ENCODE data around the gene ANAPC4.

GRCh38 chr4:25437926-25438325 lies 60.9 kb downstream of the ANAPC4 start:
- no peak for TF ChIP-seq CTCF (IDR thresholded peaks at IDR 0.05)
- TF ChIP-seq POLR2A (IDR thresholded peaks at IDR 0.05): no peak
